CD14-positive monocyte (primary cell): ENCODE measurements around the gene ABCB9. TPM values are rescaled to one million over a fixed set of nuclear protein-coding genes. Genes with fewer than 3 reads are reported as not detected.

ENCODE experiments used
- DNase-seq, 3 donors: peaks; one replicate each; pipeline ENCODE4 v3.0.0-alpha.2; 2011 to 2022
- H2AFZ ChIP-seq: 2 replicates; pipeline ENCODE4 v1.6.0; 2012; ENCODE audit warnings: mild to moderate bottlenecking, low read depth, low read length, inconsistent platforms; ENCODE audit not compliant: insufficient read depth, poor library complexity, severe bottlenecking
- H3K27ac ChIP-seq, 2 donors: 1 replicate in 1 of 2; 2 replicates in 1 of 2; pipeline ENCODE4 v1.5.1; 2012 to 2013; ENCODE audit warnings: low read length in 2 of 2, control low read depth in 1 of 2, inconsistent platforms in 1 of 2, low read depth in 1 of 2, mild to moderate bottlenecking in 1 of 2
- H3K27me3 ChIP-seq, 2 donors: one replicate each; pipeline versions ENCODE4 v1.6.0 to v1.6.1; 2011 to 2013; ENCODE audit warnings: low read length in 2 of 2; ENCODE audit not compliant: control insufficient read depth in 2 of 2, insufficient read depth in 2 of 2
- H3K36me3 ChIP-seq, 2 donors: replicated peaks in 1 of 2; 1 replicate in 1 of 2; 2 replicates in 1 of 2; pipeline versions ENCODE4 v1.5.1 to v1.6.1; 2012 to 2013; ENCODE audit warnings: low read length in 2 of 2, control low read depth in 1 of 2, inconsistent platforms in 1 of 2, mild to moderate bottlenecking in 1 of 2; ENCODE audit not compliant: insufficient read depth in 2 of 2, control insufficient read depth in 1 of 2
- H3K4me1 ChIP-seq, 2 donors: 1 replicate in 1 of 2; 2 replicates in 1 of 2; pipeline versions ENCODE4 v1.5.1 to v1.6.1; 2012 to 2013; ENCODE audit warnings: low read length in 2 of 2, control low read depth in 1 of 2, inconsistent platforms in 1 of 2, mild to moderate bottlenecking in 1 of 2, moderate library complexity in 1 of 2; ENCODE audit not compliant: insufficient read depth in 2 of 2, control insufficient read depth in 1 of 2
- H3K4me2 ChIP-seq: replicated peaks from 2 replicates; pipeline ENCODE3; 2012; ENCODE audit warnings: low read length, moderate library complexity, mild to moderate bottlenecking; ENCODE audit not compliant: poor library complexity, severe bottlenecking; ENCODE audit errors: extremely low read depth
- H3K4me3 ChIP-seq, 3 experiments: fragments of 200-600 bp in 1 of 3; sonication (generic) in 1 of 3; replicated peaks in 1 of 3; 1 replicate in 2 of 3; 2 replicates in 1 of 3; pipeline ENCODE4 v1.5.1; 2011 to 2013; ENCODE audit warnings: low read length in 3 of 3, mild to moderate bottlenecking in 3 of 3, control low read depth in 2 of 3, low read depth in 2 of 3, inconsistent platforms in 1 of 3, moderate library complexity in 1 of 3
- H3K79me2 ChIP-seq: 2 replicates; pipeline ENCODE4 v1.6.0; 2012; ENCODE audit warnings: mild to moderate bottlenecking, control low read depth, inconsistent platforms, low read length, moderate library complexity; ENCODE audit not compliant: insufficient read depth
- H3K9ac ChIP-seq: 2 replicates; pipeline ENCODE4 v1.6.0; 2017; ENCODE audit warnings: low read length, mild to moderate bottlenecking; ENCODE audit not compliant: insufficient read depth, poor library complexity, severe bottlenecking
- H3K9me3 ChIP-seq, 2 donors: replicated peaks in 1 of 2; 1 replicate in 1 of 2; 2 replicates in 1 of 2; pipeline versions ENCODE4 v1.5.1 to v1.6.1; 2012 to 2013; ENCODE audit warnings: low read length in 2 of 2, control low read depth in 1 of 2; ENCODE audit not compliant: control insufficient read depth in 1 of 2, insufficient read depth in 1 of 2
- H4K20me1 ChIP-seq: 2 replicates; pipeline ENCODE4 v1.6.0; 2012; ENCODE audit warnings: mild to moderate bottlenecking, low read length, control low read depth, moderate library complexity; ENCODE audit not compliant: insufficient read depth
- H3K27ac Mint-ChIP-seq, 7 donors: one replicate each; pipeline ENCODE4 v1.8.0; 2020; ENCODE audit warnings: mild to moderate bottlenecking in 7 of 7, mixed read lengths in 7 of 7, moderate library complexity in 6 of 7, inconsistent platforms in 2 of 7
- H3K27me3 Mint-ChIP-seq, 3 donors: one replicate each; pipeline ENCODE4 v1.8.0; 2021 to 2022; ENCODE audit warnings: low read depth in 3 of 3, mild to moderate bottlenecking in 3 of 3, mixed read lengths in 3 of 3, moderate library complexity in 3 of 3, inconsistent platforms in 1 of 3
- H3K36me3 Mint-ChIP-seq, 2 donors: one replicate each; pipeline ENCODE4 v1.8.0; 2020; ENCODE audit warnings: mixed read lengths in 2 of 2, inconsistent platforms in 1 of 2, mild to moderate bottlenecking in 1 of 2
- H3K4me1 Mint-ChIP-seq: one replicate; pipeline ENCODE4 v1.8.0; 2020; ENCODE audit warnings: mild to moderate bottlenecking, mixed read lengths
- H3K4me3 Mint-ChIP-seq, 2 donors: one replicate each; pipeline ENCODE4 v1.8.0; 2020; ENCODE audit warnings: mild to moderate bottlenecking in 2 of 2, mixed read lengths in 2 of 2, moderate library complexity in 1 of 2
- H3K9me3 Mint-ChIP-seq, 7 donors: one replicate each; pipeline ENCODE4 v1.8.0; 2020 to 2022; ENCODE audit warnings: mixed read lengths in 7 of 7, mild to moderate bottlenecking in 6 of 7, moderate library complexity in 6 of 7, inconsistent platforms in 2 of 7
- WGBS: methylation state at CpG from one replicate; pipeline ENCODE4 v1.1.5; 2013; ENCODE audit warnings: missing lambda C conversion rate; ENCODE audit not compliant: insufficient coverage; 5-methylcytosine and 5-hydroxymethylcytosine counted together
- intact Hi-C, 2 donors: fragments of 100-400 bp; cut with micrococcal nuclease; formaldehyde crosslinking; loops; one replicate each; pipeline versions ENCODE4 v1.15.0 to v1.15.1; 2023
- polyA plus RNA-seq, 3 donors: library from polyadenylated mRNA; depleted of rRNA in 1 of 3; unstranded in 2 of 3; stranded (reverse) in 1 of 3; fragments of 300-500 nt in 2 of 3; fragments of >200 nt in 1 of 3; fragmentation: Illumina TruSeq in 2 of 3; gene quantifications; 1 replicate in 2 of 3; 2 replicates in 1 of 3; pipeline ENCODE4 v1.2.3, GENCODE V29; 2012 to 2021
- TF ChIP-seq, protein P1 (sequence below): fragments of 200-600 bp; IDR thresholded peaks from one replicate; pipeline ENCODE4 v1.8.0; 2022; ENCODE audit warnings: antibody characterized with exemption, mild to moderate bottlenecking

Gene ABCB9
- polyA plus RNA-seq, 3 donors, result 0.14 to 1.2 (median 0.22) TPM

GRCh38 chr12:122920687-122921086 lies 45.6 kb downstream of the ABCB9 start:
- DNase-seq, result no peak
- no peaks in the 10 kb centered on the region for H3K36me3 ChIP-seq
- H3K4me3 ChIP-seq, result no peak overlapping the region
- Mint-ChIP-seq H3K4me3 (no peak overlapping the region), H3K9me3 (no peaks in the 10 kb centered on the region), H3K4me1 (peaks cover 23% of the 10 kb centered on the region), H3K27ac (no peak overlapping the region), H3K36me3 (no peaks in the 10 kb centered on the region), H3K27me3 (peaks cover 0 to 2% (median 2%) of the 10 kb centered on the region in 3 donors)
- no peak overlapping the region for H2AFZ ChIP-seq
- no peaks in the 10 kb centered on the region for H3K27me3 ChIP-seq
- intact Hi-C loops, result no loop called here
- no peak overlapping the region for H3K4me2 ChIP-seq
- H3K9me3 ChIP-seq, result no peaks in the 10 kb centered on the region
- no CpG with 5 or more reads among the region's 5 CpGs for WGBS
- H4K20me1 ChIP-seq, result no peaks in the 10 kb centered on the region
- H3K79me2 ChIP-seq, result no peaks in the 10 kb centered on the region
- TF ChIP-seq, protein P1, sequence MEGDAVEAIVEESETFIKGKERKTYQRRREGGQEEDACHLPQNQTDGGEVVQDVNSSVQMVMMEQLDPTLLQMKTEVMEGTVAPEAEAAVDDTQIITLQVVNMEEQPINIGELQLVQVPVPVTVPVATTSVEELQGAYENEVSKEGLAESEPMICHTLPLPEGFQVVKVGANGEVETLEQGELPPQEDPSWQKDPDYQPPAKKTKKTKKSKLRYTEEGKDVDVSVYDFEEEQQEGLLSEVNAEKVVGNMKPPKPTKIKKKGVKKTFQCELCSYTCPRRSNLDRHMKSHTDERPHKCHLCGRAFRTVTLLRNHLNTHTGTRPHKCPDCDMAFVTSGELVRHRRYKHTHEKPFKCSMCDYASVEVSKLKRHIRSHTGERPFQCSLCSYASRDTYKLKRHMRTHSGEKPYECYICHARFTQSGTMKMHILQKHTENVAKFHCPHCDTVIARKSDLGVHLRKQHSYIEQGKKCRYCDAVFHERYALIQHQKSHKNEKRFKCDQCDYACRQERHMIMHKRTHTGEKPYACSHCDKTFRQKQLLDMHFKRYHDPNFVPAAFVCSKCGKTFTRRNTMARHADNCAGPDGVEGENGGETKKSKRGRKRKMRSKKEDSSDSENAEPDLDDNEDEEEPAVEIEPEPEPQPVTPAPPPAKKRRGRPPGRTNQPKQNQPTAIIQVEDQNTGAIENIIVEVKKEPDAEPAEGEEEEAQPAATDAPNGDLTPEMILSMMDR, result no peak
- H3K4me1 ChIP-seq, result peaks cover 16 to 19% of the 10 kb centered on the region in 2 donors
- no peak overlapping the region for H3K27ac ChIP-seq
- no peak overlapping the region for H3K9ac ChIP-seq

GRCh38 chr12:122918827-122919226 lies 47.4 kb downstream of the ABCB9 start:
- no peak overlapping the region for H2AFZ ChIP-seq
- H3K4me3 ChIP-seq, result no peak overlapping the region
- no peaks in the 10 kb centered on the region for H3K27me3 ChIP-seq
- no peaks in the 10 kb centered on the region for H3K9me3 ChIP-seq
- H3K27ac Mint-ChIP-seq, result no peak overlapping the region
- H3K27ac ChIP-seq, result no peak overlapping the region
- H3K9me3 Mint-ChIP-seq, result peaks cover 0 to 7% (median 0%) of the 10 kb centered on the region in 7 donors
- H3K9ac ChIP-seq, result no peak overlapping the region
- peaks cover 23% of the 10 kb centered on the region for H3K4me1 Mint-ChIP-seq
- no peak overlapping the region for H3K4me3 Mint-ChIP-seq
- H3K36me3 ChIP-seq, result no peaks in the 10 kb centered on the region
- no peak for DNase-seq
- peaks cover 0 to 3% (median 2%) of the 10 kb centered on the region in 3 donors for H3K27me3 Mint-ChIP-seq
- H3K79me2 ChIP-seq, result no peaks in the 10 kb centered on the region
- 78% methylated on average over 1 of the region's 2 CpGs for WGBS
- TF ChIP-seq, protein P1, result no peak
- H3K36me3 Mint-ChIP-seq, result no peaks in the 10 kb centered on the region
- H4K20me1 ChIP-seq, result no peaks in the 10 kb centered on the region
- intact Hi-C loops, result no loop called here
- peaks cover 16 to 19% of the 10 kb centered on the region in 2 donors for H3K4me1 ChIP-seq
- H3K4me2 ChIP-seq, result no peak overlapping the region
